ENCODE data around the gene LAPTM4A.

Gene LAPTM4A

DNA sequence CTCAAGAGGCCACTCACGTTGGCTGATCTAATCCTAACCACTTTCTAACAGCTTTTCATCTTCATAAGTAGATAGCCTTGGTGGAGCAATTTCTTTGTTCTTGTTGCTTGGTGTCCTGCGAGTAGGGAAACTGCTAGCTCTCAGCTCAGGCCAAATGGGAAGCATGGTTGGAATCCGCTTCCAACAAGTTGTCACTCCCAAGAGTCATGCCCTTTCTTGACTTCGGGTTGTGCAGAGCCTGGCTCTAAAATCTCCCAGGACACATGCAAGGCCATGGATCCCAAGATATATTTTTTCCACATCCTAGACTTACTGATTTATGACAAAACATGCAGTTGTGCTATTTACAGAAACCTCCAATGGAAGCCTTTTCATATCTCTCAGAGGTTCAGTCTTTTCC lies 31.7 kb downstream of the LAPTM4A start:
- DNase-seq (ENCODE audit: low read depth) = no peak

DNA sequence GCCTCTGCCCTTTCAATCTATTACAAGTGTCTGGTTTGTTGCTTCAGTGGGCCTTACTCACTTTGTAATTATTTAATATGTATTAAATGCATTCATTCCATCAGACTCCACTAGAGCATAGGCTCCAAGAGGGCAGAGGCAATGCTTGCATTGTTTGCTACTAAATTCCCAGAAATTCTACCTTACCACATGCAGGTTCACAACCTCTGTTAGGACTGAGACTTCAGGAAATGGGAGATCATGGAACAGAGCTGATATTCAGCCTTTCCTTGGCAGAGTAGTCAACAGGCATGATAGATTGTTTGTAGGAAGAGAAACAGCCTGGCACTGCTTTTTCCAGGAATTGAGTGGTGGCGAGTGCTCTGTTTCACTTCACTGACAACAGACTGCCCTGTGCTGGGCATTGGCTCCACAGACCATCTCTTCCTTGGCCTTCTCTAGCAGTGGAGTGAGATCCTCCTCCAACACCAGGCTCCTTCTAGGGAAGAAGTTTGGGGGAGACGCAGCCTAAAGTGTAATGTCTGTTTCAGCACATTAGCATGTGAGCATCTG lies 32.8 kb downstream of the LAPTM4A start:
- DNase-seq (ENCODE audit: low read depth) = no peak

DNA sequence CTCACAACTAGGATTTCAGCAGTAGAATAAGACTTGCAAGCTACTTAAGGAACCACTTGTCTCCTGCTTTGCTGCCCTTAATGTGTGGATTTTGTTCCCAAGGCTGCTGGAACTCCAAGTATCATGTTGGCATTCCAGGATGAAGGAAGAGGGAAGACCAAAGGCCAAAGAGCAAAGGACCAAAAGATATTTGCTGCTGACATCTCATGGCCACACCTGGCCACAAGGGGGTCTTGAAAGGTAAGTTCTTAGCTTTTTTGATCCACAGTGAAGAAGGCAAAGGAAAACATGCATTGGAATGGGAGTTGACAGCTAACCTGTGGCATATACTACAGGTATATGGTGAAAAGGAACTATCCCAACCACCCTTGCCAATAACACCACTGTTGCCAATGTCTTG lies 35.1 kb downstream of the LAPTM4A start:
- no peak for DNase-seq (ENCODE audit: low read depth)

DNA sequence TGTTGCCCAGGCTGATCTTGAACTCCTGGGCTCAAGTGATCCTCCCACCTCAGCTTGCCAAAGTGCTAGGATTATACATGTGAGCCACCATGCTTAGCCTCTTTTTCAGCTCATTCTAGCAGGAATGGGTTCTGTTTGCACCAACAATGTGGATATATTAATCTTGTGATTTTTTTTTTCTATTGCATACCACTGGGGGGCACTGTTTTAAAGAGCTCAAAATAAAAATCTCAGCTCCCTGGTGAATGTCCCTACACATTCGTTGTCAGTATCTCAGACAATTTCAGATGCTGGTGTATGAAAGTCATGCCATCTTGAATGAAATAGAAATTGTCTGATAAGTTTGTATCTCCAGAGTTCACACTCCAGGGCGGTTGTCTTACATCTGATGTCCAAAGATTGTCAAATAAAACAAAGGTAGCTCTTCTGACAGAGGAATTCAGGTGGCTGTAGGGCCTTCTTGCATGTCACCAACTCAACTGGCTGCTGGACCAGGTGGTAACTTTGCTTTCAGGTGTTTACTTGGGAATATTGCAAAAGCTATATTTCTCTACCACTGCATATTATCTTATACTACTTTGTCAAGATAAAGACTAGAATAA lies 35.8 kb downstream of the LAPTM4A start:
- peak; percentile 45 for DNase-seq (ENCODE audit: low read depth)

DNA sequence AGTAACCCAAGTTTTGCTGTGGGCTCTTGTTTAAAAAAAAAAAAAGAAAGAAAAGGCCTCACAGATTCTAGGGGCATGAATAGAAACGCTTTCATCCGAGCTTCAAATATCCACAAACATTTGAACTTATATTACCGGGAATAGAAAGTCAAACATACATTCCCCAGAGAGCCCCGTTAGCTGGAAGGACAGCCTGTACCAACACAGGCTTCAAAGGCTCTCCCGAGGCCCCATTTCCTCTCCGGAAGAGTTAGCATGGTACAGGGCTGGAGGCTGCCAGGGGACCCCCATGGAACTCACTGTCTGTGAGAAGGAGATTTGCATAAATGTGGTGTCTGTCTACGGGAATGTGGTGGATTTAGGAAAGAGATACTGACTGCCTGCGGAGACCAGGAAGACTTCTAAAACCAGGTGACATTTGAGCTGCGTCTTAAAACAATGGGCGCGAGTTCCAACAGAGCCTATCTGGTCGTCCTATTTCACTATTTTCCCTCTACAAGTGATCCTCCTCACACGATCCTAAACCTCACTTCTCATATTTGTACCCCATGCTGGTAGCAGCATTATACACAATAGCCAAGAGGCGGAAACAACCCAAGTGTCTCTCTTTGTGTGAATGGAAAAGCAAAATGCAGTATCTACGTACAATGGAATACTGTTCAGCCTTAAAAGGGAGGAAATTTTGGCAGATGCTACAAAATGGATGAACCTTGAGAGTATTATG lies 38.1 kb downstream of the LAPTM4A start:
- DNase-seq (ENCODE audit: low read depth) = no peak

DNA sequence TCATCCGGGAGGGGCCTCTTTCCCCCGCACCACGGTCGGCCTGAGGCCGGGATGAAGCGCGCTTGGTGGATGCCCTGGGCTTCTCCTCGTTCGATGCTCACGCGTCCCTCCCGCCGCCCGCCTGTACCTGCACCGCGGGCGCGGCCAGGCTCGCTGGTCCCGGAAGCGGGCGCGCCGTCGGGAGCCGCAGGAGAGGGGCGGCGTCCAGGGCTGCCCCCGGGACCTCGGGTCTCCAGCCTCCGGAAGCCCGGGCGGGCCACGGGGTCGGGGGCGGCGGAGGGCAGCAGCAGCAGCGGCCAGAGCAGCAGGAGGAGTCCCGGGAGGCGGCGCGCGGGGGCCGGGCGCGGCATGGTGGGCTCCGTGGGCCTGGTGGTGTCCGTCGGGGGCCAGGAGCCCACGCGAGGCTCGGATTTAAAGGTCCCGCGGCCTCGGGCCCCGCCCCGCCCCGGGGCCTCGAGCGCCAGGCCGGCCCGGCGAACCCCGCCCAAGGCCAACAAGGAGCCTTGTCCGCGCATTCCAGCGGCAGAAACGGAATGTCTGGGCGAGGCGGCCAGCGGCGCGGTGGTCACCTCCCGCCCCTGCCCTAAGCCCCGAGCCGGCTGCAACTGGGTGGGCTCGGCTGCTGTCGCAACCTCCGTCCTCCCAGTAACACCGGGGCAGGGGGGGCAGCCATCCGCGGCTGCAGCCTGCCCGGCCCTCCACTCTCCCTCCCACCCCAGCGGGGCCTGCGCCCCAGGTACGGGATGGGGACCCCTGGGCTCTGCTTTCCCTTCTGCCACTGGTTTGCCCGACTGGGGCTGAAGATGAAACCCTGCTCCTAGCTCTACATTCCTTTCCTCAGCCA lies 38.9 kb downstream of the LAPTM4A start, which contains the start of gene MATN3:
Gene MATN3, minus strand, starts transcription at position 387 of the 844 bp plus-strand sequence. Its CDS starts 37 bp downstream, at position 350.
- DNase-seq (ENCODE audit: low read depth) = no peak

DNA sequence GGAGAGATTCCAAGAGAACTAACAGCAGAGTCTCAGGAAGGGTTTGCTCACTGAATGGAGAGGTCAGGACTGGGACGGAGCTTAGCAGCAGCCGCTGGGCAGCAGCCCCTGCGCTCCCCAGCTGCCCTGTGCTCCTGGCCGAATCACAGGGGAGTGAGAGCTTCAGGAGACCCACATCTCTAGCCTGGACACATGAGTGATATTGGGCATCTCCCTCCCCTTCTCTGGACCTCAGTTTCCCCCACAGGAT lies 39.5 kb downstream of the LAPTM4A start:
- DNase-seq (ENCODE audit: low read depth) = no peak

DNA sequence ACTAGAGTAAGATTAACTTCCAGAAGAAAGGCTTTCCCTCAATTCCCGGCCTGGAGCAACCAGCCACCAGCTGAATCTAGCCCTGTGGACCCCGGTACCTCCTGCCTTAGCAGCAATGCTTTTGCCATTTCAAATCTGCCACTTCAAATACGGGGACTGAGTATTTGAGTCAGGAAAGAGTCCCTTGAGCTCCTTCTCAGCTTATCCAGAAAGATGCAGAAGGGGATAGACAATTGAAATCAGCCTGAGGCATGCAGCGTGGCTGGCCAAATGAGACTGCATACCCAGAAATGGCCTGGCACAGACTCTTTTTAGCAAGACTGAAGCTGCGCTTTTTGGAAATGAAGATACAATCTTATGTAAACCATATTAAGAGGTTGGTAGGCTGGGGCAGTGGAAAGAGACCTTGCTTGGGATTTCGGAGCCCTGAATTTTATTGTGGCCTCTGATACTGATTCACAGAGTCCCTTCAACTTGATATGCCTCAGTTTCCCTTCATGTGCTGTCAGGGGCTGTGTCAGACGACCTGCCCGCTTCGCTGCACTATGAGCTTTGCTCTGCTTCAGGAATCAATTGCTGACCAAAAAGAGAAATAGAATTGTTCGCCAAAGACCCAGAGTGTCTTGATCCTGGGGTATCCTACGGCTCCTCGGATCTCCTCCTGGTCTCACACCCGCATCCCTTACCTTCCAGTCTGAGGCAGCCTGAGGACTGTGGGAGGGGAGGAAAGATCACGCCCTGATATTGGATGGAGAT lies 40.0 kb downstream of the LAPTM4A start:
- no peak for DNase-seq (ENCODE audit: low read depth)

DNA sequence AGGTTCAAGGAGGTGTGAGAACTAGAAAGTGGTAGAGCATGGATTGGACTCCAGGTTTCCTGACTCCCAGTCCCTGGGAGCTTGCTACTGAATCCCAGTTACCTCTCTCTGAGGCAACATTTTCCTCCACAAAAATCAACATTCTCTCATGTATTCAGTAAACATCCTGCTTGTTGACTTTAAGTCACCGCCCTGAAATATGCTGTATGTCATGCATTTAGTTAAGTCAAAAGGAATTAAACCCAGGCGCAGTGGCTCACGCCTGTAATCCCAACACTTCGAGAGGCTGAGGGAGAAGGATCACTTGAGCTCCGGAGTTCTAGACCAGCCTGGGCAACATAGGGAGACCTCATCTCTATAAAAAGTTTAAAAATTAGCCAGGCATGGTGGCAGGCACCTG lies 42.7 kb downstream of the LAPTM4A start:
- DNase-seq (ENCODE audit: low read depth) = no peak

DNA sequence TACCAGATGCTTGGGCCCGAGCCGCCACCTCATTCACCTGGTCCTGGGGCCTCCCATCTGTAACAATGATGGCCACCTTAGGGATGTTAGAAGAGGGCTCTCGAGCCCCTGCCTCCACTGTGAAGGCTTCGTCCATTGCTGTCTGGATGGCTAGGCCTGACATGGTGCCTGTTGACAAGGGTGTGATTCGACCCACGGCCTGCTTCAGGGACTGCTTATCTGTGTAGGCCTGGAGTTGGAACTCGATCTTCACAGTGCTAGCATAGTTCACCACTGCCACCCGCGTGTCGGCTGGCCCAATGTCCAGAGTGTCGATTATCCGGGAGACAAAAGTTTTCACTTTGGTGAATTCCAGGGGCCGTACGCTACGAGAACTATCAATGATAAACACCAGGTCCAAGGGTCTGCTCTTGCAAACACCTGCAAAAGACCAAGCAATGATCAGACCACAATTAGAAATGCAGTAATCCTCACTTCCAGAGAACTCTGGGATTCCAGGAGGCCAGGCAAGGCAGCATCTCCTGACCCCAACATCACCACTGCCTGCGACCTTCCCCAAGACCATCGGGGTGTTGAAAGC lies 45.4 kb downstream of the LAPTM4A start:
- no peak for DNase-seq (ENCODE audit: low read depth)

DNA sequence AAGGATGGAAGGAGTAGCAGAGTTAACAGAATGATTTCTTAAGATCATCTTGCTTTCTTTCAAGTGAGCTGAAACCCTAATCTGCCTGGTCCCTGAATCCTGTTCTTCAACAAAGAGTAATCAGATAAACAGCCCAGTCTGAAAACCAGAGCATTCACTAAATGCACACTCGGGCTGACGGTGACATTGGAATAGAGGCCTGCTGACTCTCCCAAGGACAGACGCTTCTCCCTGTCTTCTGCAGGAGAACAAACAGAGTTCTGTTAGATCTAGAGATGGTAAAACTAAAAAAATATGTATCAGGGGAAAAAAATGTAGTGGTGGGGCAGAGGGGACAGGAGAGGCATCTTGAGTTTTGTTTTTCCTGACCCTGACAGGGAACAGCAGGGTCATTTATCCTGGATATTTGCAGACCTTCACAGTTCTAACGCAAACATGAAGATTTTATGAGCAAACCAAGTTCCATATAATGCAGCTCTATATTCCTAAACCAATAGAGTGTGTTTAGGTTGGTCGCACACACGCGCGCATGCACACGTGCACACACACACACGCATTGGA lies 46.3 kb downstream of the LAPTM4A start:
- DNase-seq (ENCODE audit: low read depth) = no peak

DNA sequence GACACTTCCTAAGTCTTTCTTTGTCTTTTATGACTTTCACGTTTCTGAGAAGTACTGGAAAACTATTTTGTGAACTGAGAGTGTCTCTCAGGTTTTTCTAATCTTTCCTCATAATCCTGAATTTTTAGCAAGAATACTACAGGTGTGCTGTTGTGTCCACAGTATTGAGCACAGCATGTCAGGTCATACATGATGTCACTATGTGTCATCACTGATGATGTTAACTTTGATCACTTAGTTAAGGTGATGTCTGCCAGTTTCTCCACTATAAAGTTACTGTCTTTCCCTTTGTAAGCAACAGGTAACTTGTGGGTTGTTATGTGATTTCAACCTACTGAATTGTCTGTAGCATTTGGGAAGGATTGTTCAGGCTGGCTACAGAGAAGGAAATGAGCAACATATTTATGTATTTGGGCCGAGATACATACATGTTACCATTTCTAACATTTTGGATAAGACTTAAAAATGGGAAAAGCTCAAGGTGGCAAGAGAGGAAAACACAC lies 50.0 kb downstream of the LAPTM4A start:
- DNase-seq (ENCODE audit: low read depth) = no peak

DNA sequence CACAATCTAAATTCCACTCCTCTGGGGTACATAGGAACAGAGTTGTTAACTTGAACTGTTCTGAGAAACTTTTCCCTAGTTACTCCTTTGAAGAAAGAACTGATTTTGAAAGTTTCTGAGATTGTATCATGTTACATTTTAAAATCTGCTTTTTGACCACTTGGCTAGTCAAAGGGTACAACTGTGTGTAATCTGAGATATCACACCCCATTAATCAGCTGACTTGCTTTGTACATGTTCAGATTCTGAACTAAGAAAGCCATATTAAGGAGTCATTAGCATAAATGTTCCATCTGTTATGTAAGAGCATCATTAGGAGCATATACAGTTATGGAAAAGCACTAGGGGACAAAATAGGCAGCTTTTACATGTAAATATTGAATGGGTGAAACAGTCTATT lies 57.7 kb downstream of the LAPTM4A start:
- DNase-seq (ENCODE audit: low read depth) = no peak

DNA sequence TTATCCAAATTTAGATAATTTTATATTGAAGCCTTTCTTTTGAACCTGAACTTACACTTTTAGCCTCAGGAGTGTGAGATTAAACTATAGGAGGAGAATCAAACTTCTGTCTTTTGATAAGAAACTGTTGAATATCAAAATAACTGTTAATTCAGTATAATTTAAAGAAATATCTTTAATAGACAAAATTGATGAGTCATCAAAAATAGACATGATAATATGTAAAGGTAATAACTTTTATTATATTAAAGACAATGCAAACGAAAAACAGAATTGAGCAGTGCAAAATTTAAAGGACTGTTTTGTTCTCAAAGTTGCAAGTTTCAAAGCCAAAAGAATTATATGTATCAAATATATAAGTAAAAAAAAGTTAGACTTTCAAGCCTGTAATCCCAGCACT lies 59.5 kb downstream of the LAPTM4A start:
- no peak for DNase-seq (ENCODE audit: low read depth)

DNA sequence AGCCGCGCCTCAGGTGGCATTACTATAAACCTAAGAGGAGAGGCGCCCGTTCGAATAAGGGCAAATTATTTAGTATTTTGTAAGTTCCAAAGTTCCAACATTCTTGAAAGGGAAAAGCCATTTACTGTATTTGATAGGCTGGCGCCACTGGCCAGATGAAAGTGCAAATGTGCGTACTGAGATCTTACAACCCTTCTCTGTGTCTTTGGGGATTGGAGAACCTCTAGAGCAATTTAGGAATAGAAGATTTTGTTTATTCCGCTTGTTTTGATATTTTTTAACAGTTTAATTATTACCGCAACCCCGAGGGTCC lies 61.1 kb downstream of the LAPTM4A start:
- no peak for DNase-seq (ENCODE audit: low read depth)

DNA sequence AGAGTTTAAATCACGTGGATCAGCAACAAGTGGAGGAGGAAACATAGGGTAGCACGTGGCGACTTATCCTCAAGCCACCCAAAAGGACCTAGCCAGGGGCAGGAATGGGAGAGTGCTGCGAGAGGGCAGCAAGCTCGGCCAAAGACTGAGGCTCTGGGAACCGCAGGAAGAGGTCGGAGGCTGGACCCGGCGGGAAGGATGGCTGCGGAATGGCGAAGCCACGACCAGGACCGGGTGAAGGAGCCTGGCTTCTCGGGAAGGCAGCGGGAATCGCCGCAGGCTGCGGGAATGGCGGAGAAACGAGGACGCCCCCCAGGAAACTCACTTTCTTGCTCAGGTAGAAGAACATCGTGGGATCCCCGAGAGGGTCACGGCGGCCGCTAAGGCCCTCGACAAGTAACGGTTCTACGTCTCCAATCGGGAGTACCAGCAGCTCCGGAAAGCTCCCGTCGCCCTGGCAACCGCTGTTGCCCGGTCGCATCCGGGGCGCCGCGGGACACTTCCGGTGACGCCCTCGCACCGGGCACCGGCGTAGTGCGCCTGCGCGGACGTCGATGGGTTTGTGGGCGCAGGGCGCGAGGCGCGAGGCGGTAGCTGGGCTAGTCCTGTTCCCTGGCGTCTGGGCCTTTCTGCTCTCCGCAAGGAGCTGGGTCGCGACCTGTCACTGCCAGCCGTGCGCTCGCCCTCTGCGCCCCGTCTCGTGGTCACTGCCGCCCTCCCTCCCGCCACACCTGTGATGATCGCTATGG lies 61.6 kb downstream of the LAPTM4A start, which contains the start of gene WDR35:
Gene WDR35, minus strand, starts transcription at position 439 of the 749 bp plus-strand sequence. Its CDS starts 90 bp downstream, at position 349.
- peak; percentile 82 for DNase-seq (ENCODE audit: low read depth)

DNA sequence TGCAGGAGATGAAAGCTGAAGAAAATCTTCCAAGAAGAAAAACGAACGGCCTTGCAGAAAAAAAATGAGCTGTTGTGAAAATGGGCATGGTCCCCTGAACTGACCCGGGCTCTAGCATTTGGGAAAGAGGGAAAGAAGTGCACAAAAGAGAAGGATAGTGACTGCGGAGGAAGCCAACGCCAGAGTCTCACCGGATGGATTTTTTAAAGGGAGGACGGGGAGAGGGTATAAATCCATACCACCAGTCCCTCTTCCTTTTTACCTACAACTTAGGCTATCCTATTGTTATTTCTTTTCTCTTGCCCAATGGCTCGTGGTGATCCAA lies 62.1 kb downstream of the LAPTM4A start:
- no peak for DNase-seq (ENCODE audit: low read depth)

DNA sequence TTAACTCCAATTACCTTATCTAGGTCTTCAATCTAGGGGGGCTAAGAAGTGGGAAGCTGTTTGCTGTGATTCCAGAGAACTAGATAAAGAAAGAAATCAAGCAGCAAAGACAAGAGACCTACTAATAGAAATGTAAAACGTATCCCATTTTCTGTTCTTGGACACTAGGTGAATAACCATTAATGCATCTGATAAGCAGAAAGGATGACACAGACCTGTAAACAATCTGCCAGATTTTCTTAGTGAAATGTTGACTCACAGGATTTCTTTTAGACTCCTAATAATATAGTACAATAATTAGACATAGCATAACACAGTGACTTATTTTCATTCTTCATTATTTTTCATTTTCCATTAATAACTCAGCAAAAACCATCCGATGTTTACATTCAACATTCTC lies 62.8 kb downstream of the LAPTM4A start:
- no peak for DNase-seq (ENCODE audit: low read depth)

DNA sequence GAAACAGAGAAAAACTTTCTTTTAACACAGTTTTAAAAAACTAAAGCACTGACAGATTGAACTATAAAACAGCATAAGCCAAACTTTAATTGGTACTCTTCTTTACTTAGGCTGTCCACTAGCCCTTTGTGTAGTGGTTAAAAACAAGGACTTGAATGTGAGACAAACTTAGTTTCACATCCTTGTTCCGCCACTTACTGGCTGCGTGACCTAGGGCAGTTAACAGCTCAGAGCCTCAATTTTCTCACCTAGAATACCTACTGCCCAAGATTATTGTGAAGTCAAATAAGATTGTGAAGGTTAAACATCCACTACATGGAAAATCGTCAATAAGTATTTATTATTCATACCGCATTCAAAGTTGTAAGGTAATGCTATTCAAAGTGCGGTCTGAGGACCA lies 63.5 kb downstream of the LAPTM4A start:
- no peak for DNase-seq (ENCODE audit: low read depth)
